Measurements from ENCODE around the gene COL6A2. TPM values are rescaled to one million over a fixed set of nuclear protein-coding genes. Genes with fewer than 3 reads are reported as not detected.
A peak's percentile ranks its signal among the peaks of the same experiment; 100 is the strongest.

The COL6A2 gene
- total and polyA plus RNA-seq, 2 of the 13 experiments (the other 11 are each of a cell fraction or from before 2014, with no cell fraction given): 0.07 to 0.41 TPM

DNA sequence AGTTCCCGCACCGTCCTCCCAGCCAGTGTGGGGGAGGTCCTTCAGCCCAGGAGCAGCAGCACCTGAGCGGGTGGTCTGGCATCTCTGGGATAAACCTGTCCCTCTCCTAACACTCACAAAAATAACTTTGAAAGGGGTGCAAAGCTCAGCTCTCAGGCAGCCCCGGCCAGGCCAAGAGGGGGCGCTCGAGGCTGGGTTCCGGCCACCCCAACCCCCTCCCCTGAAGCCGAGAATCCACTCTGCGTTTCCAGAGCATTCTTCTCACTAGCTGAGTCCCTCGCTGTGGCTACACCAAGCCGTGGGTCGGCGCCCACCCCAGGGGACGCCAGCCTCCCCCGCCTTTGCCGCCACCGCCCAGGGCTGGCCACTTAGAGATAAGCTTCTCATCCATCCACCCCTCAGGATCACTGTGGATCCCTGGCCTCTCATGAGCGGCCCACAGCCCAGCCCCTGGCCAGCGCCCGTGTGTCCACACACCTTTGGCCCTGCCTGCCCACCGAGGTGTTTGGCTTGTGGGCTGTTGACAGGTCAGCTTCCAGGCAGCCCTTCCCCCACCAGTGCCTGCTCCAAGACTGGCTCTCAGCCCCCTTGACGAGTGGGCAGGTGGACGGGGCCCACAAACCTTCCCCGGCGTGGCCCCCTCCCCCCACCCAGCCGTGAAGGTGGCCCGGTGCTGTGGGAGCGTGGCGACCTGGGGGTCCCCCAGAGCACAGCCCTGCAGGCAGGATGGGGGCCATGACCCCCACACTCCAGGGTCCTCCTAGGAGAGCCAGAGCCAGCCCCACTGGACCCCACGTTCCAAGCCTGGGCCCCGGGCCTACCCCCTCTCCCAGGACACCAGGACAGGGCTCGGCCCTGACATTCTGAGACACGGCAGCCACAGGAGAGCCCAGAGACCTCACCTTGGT, 55.6 kb downstream of the COL6A2 start (continued):
- TF ChIP-seq SNRNP70 (IDR thresholded peaks at IDR 0.05; ENCODE audit: low read depth, low read length): no peak
- TF ChIP-seq NRL (CRISPR knock-in tag; IDR thresholded peaks at IDR 0.05; ENCODE audit: borderline replicate concordance): peak; percentile 50
- TF ChIP-seq ZBTB7A (CRISPR knock-in tag; IDR thresholded peaks at IDR 0.05): peak; percentile 86
- TF ChIP-seq HNRNPK (IDR thresholded peaks at IDR 0.05; ENCODE audit: low read depth, low read length, poor library complexity, severe bottlenecking): no peak
- TF ChIP-seq NR1H2 (CRISPR knock-in tag; IDR thresholded peaks at IDR 0.05; ENCODE audit: borderline replicate concordance, low read depth): no peak
- TF ChIP-seq, protein P1, sequence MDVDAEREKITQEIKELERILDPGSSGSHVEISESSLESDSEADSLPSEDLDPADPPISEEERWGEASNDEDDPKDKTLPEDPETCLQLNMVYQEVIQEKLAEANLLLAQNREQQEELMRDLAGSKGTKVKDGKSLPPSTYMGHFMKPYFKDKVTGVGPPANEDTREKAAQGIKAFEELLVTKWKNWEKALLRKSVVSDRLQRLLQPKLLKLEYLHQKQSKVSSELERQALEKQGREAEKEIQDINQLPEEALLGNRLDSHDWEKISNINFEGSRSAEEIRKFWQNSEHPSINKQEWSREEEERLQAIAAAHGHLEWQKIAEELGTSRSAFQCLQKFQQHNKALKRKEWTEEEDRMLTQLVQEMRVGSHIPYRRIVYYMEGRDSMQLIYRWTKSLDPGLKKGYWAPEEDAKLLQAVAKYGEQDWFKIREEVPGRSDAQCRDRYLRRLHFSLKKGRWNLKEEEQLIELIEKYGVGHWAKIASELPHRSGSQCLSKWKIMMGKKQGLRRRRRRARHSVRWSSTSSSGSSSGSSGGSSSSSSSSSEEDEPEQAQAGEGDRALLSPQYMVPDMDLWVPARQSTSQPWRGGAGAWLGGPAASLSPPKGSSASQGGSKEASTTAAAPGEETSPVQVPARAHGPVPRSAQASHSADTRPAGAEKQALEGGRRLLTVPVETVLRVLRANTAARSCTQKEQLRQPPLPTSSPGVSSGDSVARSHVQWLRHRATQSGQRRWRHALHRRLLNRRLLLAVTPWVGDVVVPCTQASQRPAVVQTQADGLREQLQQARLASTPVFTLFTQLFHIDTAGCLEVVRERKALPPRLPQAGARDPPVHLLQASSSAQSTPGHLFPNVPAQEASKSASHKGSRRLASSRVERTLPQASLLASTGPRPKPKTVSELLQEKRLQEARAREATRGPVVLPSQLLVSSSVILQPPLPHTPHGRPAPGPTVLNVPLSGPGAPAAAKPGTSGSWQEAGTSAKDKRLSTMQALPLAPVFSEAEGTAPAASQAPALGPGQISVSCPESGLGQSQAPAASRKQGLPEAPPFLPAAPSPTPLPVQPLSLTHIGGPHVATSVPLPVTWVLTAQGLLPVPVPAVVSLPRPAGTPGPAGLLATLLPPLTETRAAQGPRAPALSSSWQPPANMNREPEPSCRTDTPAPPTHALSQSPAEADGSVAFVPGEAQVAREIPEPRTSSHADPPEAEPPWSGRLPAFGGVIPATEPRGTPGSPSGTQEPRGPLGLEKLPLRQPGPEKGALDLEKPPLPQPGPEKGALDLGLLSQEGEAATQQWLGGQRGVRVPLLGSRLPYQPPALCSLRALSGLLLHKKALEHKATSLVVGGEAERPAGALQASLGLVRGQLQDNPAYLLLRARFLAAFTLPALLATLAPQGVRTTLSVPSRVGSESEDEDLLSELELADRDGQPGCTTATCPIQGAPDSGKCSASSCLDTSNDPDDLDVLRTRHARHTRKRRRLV (CRISPR knock-in tag; IDR thresholded peaks at IDR 0.05): no peak
- no peak for TF ChIP-seq FOXP1 (IDR thresholded peaks at IDR 0.05)
- TF ChIP-seq FOXP1 (CRISPR knock-in tag; IDR thresholded peaks at IDR 0.05): peak; percentile 55; the same call in 1 of the 2 replicates
- peak; percentile 84; the same call in 1 of the 2 replicates for TF ChIP-seq TBX2 (CRISPR knock-in tag; IDR thresholded peaks at IDR 0.05; ENCODE audit: borderline replicate concordance)
- TF ChIP-seq, protein P2, sequence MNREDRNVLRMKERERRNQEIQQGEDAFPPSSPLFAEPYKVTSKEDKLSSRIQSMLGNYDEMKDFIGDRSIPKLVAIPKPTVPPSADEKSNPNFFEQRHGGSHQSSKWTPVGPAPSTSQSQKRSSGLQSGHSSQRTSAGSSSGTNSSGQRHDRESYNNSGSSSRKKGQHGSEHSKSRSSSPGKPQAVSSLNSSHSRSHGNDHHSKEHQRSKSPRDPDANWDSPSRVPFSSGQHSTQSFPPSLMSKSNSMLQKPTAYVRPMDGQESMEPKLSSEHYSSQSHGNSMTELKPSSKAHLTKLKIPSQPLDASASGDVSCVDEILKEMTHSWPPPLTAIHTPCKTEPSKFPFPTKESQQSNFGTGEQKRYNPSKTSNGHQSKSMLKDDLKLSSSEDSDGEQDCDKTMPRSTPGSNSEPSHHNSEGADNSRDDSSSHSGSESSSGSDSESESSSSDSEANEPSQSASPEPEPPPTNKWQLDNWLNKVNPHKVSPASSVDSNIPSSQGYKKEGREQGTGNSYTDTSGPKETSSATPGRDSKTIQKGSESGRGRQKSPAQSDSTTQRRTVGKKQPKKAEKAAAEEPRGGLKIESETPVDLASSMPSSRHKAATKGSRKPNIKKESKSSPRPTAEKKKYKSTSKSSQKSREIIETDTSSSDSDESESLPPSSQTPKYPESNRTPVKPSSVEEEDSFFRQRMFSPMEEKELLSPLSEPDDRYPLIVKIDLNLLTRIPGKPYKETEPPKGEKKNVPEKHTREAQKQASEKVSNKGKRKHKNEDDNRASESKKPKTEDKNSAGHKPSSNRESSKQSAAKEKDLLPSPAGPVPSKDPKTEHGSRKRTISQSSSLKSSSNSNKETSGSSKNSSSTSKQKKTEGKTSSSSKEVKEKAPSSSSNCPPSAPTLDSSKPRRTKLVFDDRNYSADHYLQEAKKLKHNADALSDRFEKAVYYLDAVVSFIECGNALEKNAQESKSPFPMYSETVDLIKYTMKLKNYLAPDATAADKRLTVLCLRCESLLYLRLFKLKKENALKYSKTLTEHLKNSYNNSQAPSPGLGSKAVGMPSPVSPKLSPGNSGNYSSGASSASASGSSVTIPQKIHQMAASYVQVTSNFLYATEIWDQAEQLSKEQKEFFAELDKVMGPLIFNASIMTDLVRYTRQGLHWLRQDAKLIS (CRISPR knock-in tag; IDR thresholded peaks at IDR 0.05): no peak
- no peak for TF ChIP-seq FOXM1 (CRISPR knock-in tag; IDR thresholded peaks at IDR 0.05)
- TF ChIP-seq, protein P3, sequence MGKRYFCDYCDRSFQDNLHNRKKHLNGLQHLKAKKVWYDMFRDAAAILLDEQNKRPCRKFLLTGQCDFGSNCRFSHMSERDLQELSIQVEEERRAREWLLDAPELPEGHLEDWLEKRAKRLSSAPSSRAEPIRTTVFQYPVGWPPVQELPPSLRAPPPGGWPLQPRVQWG (CRISPR knock-in tag; IDR thresholded peaks at IDR 0.05; ENCODE audit: borderline replicate concordance, low read depth): no peak
